PC-9 (cell line): Measurements from ENCODE around the gene PRKCA.

Experiments
- CTCF ChIP-seq: fragments of 200-600 bp; sonication (generic); conservative IDR thresholded peaks from 2 replicates; pipeline ENCODE4 v1.6.1; 2017; ENCODE audit warnings: mixed run types, antibody characterized with exemption, mild to moderate bottlenecking, moderate library complexity
- EZH2 ChIP-seq: fragments of 200-600 bp; sonication (generic); IDR thresholded peaks from 2 replicates; pipeline ENCODE4 v1.8.0; 2017; ENCODE audit warnings: antibody characterized with exemption, low read depth

- TF ChIP-seq CTCF, result no peak
- no peak for TF ChIP-seq EZH2
Observed at GRCh38 chr17:66449418-66449977, 147.1 kb downstream of the PRKCA start.
